PC-9 (cell line): Measurements from ENCODE around the gene PITX3. TPM values are rescaled to one million over a fixed set of nuclear protein-coding genes. Genes with fewer than 3 reads are reported as not detected.

Experiments used
- BruUV-seq: library from RNA; stranded (reverse); fragments of 400-500 nt; replicated peaks from 2 replicates; lab custom pipeline; 2021; lab: Mats Ljungman, UMichigan
- CTCF ChIA-PET: fragments of 300-600 bp; sonication (Branson Sonifier 250); formaldehyde crosslinking; loops from one replicate; lab custom pipeline; 2022; ENCODE audit warnings: antibody characterized with exemption; lab: Charles Lee
- POLR2A ChIA-PET: fragments of 300-600 bp; sonication (Branson Sonifier 250); formaldehyde crosslinking; loops from one replicate; lab custom pipeline; 2022; ENCODE audit warnings: antibody characterized with exemption; ENCODE audit not compliant: unreplicated experiment; lab: Charles Lee
- DNase-seq, 2 experiments: peaks; one replicate each; pipeline versions ENCODE4 v3.0.0 to v3.0.0-alpha.2; 2015 to 2022; ENCODE audit warnings: mixed read lengths in 1 of 2
- H2AFZ ChIP-seq: fragments of 200-600 bp; sonication (generic); 2 replicates; pipeline ENCODE4 v1.8.1; 2017; ENCODE audit warnings: antibody characterized with exemption
- H3F3A ChIP-seq: fragments of 200-600 bp; sonication (generic); 2 replicates; pipeline ENCODE4 v1.8.1; 2017; ENCODE audit warnings: antibody characterized with exemption, mild to moderate bottlenecking, low read depth; ENCODE audit not compliant: insufficient read depth
- H3K27ac ChIP-seq: fragments of 200-600 bp; sonication (generic); 2 replicates; pipeline ENCODE4 v1.6.1; 2016; ENCODE audit warnings: mixed run types
- H3K27me3 ChIP-seq: fragments of 200-600 bp; sonication (generic); 2 replicates; pipeline ENCODE4 v1.6.1; 2016; ENCODE audit warnings: low read depth, mixed run types; ENCODE audit not compliant: insufficient read depth
- H3K36me3 ChIP-seq: fragments of 200-600 bp; sonication (generic); 2 replicates; pipeline ENCODE4 v1.6.1; 2016; ENCODE audit warnings: low read depth, mixed run types
- H3K4me1 ChIP-seq: fragments of 200-600 bp; sonication (generic); replicated peaks from 2 replicates; pipeline ENCODE4 v1.6.1; 2016; ENCODE audit warnings: mixed run types; ENCODE audit not compliant: insufficient read depth
- H3K4me2 ChIP-seq: fragments of 200-600 bp; sonication (generic); 2 replicates; pipeline ENCODE4 v1.6.1; 2017; ENCODE audit warnings: mixed run types
- H3K4me3 ChIP-seq: fragments of 200-600 bp; sonication (generic); 2 replicates; pipeline ENCODE4 v1.6.1; 2016; ENCODE audit warnings: mixed run types
- H3K79me2 ChIP-seq: fragments of 200-600 bp; sonication (generic); 2 replicates; pipeline ENCODE4 v1.6.1; 2017; ENCODE audit warnings: low read depth, mixed run types
- H3K9me2 ChIP-seq: fragments of 200-600 bp; sonication (generic); 2 replicates; pipeline ENCODE4 v1.8.1; 2017; ENCODE audit warnings: mild to moderate bottlenecking; ENCODE audit not compliant: insufficient read depth
- H3K9me3 ChIP-seq: fragments of 200-600 bp; sonication (generic); 2 replicates; pipeline ENCODE4 v1.8.1; 2016; ENCODE audit warnings: low read depth; ENCODE audit not compliant: insufficient read depth
- H4K20me1 ChIP-seq: fragments of 200-600 bp; sonication (generic); 2 replicates; pipeline ENCODE4 v1.8.1; 2017; ENCODE audit not compliant: insufficient read depth
- EZH2 ChIP-seq: fragments of 200-600 bp; sonication (generic); IDR thresholded peaks from 2 replicates; pipeline ENCODE4 v1.8.0; 2017; ENCODE audit warnings: antibody characterized with exemption, low read depth
- intact Hi-C: fragments of 100-400 bp; cut with micrococcal nuclease; formaldehyde crosslinking; loops from one replicate; pipeline ENCODE4 v1.10.0; 2022; ENCODE audit not compliant: unreplicated experiment
- total RNA-seq: library from RNA; stranded (reverse); gene quantifications from 2 replicates; pipeline ENCODE4 v1.2.3, GENCODE V29; 2021
- TF ChIP-seq, protein P1 (sequence below): fragments of 200-600 bp; sonication (generic); conservative IDR thresholded peaks from 2 replicates; pipeline ENCODE4 v1.6.1; 2017; ENCODE audit warnings: mixed run types, antibody characterized with exemption, mild to moderate bottlenecking, moderate library complexity

Gene PITX3
- total RNA-seq, 1 experiment from 2014 or later, result not detected

- H3K27ac ChIP-seq, result no peak overlapping the region
- H3K9me2 ChIP-seq, result no peaks in the 10 kb centered on the region
- H3K9me3 ChIP-seq, result no peaks in the 10 kb centered on the region
- intact Hi-C loops, result no loop called here
- H3K4me3 ChIP-seq, result no peak overlapping the region
- BruUV-seq, result no TSS peak
- TF ChIP-seq EZH2, result no peak
- TF ChIP-seq, protein P1, sequence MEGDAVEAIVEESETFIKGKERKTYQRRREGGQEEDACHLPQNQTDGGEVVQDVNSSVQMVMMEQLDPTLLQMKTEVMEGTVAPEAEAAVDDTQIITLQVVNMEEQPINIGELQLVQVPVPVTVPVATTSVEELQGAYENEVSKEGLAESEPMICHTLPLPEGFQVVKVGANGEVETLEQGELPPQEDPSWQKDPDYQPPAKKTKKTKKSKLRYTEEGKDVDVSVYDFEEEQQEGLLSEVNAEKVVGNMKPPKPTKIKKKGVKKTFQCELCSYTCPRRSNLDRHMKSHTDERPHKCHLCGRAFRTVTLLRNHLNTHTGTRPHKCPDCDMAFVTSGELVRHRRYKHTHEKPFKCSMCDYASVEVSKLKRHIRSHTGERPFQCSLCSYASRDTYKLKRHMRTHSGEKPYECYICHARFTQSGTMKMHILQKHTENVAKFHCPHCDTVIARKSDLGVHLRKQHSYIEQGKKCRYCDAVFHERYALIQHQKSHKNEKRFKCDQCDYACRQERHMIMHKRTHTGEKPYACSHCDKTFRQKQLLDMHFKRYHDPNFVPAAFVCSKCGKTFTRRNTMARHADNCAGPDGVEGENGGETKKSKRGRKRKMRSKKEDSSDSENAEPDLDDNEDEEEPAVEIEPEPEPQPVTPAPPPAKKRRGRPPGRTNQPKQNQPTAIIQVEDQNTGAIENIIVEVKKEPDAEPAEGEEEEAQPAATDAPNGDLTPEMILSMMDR, result no peak
- H3K79me2 ChIP-seq, result no peaks in the 10 kb centered on the region
- ChIA-PET CTCF (no interaction called here), POLR2A (no interaction called here)
- H3K36me3 ChIP-seq, result no peaks in the 10 kb centered on the region
- DNase-seq, result no peak
- no peak overlapping the region for H2AFZ ChIP-seq
- peaks cover 9% of the 10 kb centered on the region for H3K4me1 ChIP-seq
- no peaks in the 10 kb centered on the region for H3K27me3 ChIP-seq
- no peak overlapping the region for H3K4me2 ChIP-seq
- H3F3A ChIP-seq, result peaks cover 18% of the 10 kb centered on the region; the same call in 1 of the 2 replicates
- no peaks in the 10 kb centered on the region for H4K20me1 ChIP-seq
These were observed 40.3 kb downstream of the PITX3 start for GRCh38 chr10:102200751-102201640.

DNA sequence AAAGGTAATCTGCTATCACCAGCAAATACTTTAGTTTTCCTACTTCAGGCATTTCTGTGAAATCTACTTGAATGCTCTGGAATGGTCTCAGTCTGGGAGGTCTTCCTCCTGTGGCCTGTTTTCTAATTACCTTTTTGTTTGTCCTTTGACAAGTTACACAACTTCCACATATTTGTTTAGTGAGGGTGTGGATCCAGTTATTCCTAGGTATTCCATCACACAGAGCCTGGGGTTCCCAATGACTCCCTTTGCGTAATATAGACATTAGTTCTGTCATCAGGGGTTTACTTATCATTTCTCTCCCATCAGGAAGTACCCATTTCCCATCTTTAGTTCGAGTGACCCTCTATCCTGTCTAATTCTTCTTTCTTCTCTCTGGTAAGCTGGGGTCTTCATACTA is 43.3 kb downstream of the PITX3 start:
- H3K4me1 ChIP-seq, result peaks cover 9% of the 10 kb centered on the region

DNA sequence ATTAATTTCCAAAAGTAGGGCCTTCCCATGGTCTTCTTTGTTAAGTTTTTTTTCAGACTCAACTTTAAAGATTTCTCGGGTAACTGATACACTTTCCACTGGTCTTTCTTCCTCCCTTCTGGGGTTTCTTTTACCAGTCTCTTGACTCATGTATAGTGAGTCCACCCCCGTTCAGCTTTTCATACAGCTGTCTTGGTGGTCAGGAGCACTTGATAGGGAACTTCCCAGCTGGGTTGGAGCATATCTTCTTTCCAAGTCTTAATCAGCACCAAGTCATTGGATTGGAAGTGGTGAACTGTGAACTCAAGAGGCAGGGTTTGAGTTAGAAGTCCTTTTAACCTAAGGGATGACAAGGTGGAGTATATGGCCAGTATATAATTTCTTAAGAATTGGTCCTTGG is 44.4 kb downstream of the PITX3 start:
- CTCF ChIA-PET, result interaction anchor here (0.6 kb wide), 1 partner anchor 28 kb away, joined by 4 read pairs; no protein-coding TSS in a partner anchor
- DNase-seq, result no peak
- no peaks in the 10 kb centered on the region for H4K20me1 ChIP-seq
- intact Hi-C loops, result no loop called here
- TF ChIP-seq, protein P1, result no peak
- no peak for TF ChIP-seq EZH2
- H3K9me3 ChIP-seq, result no peaks in the 10 kb centered on the region
- POLR2A ChIA-PET, result no interaction called here
- no peaks in the 10 kb centered on the region for H3K79me2 ChIP-seq
- no peak overlapping the region for H3K4me3 ChIP-seq
- no peak overlapping the region for H3K27ac ChIP-seq
- H2AFZ ChIP-seq, result no peak overlapping the region
- BruUV-seq, result no TSS peak
- H3K36me3 ChIP-seq, result no peaks in the 10 kb centered on the region
- peaks cover 18% of the 10 kb centered on the region; the same call in 1 of the 2 replicates for H3F3A ChIP-seq
- no peaks in the 10 kb centered on the region for H3K9me2 ChIP-seq
- H3K4me2 ChIP-seq, result no peak overlapping the region
- no peaks in the 10 kb centered on the region for H3K27me3 ChIP-seq
- H3K4me1 ChIP-seq, result peaks cover 9% of the 10 kb centered on the region

More for the DNA sequence above, 43.3 kb downstream of the PITX3 start:
- no peak for DNase-seq
- no TSS peak for BruUV-seq
- ChIA-PET POLR2A (no interaction called here), CTCF (no interaction called here)
- no peak overlapping the region for H3K27ac ChIP-seq
- H3F3A ChIP-seq, result peaks cover 18% of the 10 kb centered on the region; the same call in 1 of the 2 replicates
- no peaks in the 10 kb centered on the region for H3K27me3 ChIP-seq
- no peak overlapping the region for H2AFZ ChIP-seq
- no peaks in the 10 kb centered on the region for H3K9me2 ChIP-seq
- no peaks in the 10 kb centered on the region for H4K20me1 ChIP-seq
- no peak overlapping the region for H3K4me3 ChIP-seq
- H3K4me2 ChIP-seq, result no peak overlapping the region
- TF ChIP-seq, protein P1, result no peak
- no peak for TF ChIP-seq EZH2
- intact Hi-C loops, result no loop called here
- H3K9me3 ChIP-seq, result no peaks in the 10 kb centered on the region
- H3K36me3 ChIP-seq, result no peaks in the 10 kb centered on the region
- H3K79me2 ChIP-seq, result no peaks in the 10 kb centered on the region
